Medulla oblongata (tissue), 1 donor: ENCODE data around the gene KRT6A.
"Not testable (repeated sequence)": the region's sequence is repeated elsewhere in the genome, so short reads cannot be mapped to it uniquely, and the experiment has no call there.

Experiments used
- DNase-seq: peaks from one replicate; pipeline ENCODE4 v3.0.0-alpha.2; 2015; ENCODE audit errors: extremely low spot score

The KRT6A gene

DNA sequence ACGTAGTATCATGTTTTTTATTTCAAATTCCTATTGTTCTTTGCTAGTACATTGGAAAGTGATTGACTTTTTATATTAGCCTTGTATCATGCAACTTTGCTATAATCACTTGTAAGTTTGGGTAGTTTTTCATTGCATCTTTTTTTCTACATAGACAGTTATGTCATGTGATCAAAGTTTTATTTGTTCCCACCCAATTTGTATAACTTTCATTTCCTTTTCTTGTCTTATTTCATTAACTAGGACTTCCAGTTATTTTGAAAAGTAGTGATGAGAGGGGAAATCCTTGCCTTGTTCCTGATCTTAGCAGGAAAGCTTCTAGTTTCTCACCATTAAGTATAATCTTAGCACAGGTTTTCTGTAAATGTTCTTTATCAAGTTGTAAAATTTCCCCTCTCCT lies 9.8 kb upstream of the KRT6A start:
- DNase-seq: no peak

DNA sequence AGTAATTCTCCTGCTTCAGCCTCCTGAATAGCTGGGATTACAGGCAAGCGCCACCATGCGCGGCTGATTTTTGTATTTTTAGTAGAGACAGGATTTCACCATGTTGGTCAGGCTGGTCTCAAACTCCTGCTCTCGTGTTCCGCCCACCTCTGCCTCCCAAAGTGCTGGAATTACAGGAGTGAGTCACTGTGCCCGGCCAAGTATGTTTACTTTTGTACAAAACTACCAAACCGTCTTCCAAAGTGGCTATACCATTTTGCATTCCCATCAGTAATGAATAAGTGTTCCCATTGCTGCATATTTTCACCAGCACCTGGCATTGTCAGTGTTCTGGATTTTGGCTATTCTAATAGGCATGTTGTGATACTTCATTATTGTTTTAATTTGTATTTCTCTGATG lies 8.4 kb upstream of the KRT6A start:
- no peak for DNase-seq

DNA sequence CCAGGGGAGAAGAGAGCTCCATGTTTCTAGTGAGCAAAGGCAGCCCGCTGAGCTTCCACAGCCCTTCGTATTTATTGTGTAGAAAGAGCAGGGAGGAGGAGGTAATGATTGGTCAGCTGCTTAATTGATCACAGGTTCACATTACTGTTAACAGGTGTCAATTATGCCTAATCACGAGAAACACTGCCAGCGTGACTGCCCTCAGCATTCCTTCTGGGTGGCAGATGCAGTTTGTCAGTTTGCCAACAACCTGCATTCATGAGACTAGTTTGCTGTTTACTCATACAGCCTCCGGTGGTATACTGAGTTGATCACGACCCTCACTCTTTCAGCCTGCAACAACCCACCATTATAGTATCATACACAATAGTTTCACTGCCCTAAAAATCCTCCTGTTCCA lies 7.5 kb upstream of the KRT6A start:
- not testable (repeated sequence) for DNase-seq

- no peak for DNase-seq
Measured at GRCh38 chr12:52499806-52500560, 6.9 kb upstream of the KRT6A start.

DNA sequence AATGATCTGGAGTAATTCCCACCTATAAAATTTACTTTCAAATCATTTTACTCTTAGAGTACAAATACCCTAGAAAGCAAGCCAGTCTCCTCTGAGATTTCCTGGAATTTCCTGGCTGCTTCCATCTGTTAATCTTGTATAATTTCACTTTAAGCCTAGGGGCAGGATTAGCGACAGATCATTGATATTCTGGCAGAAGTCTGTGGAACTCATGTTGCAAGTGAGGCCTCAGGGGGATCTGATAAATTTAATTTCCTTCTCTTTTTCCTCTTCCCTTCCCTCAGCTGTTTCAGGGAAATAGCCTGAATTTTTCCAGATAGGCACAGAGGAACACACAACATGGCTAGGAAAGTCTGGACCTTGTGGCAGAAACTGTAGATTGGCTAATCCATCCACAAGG lies 5.9 kb upstream of the KRT6A start:
- no peak for DNase-seq

DNA sequence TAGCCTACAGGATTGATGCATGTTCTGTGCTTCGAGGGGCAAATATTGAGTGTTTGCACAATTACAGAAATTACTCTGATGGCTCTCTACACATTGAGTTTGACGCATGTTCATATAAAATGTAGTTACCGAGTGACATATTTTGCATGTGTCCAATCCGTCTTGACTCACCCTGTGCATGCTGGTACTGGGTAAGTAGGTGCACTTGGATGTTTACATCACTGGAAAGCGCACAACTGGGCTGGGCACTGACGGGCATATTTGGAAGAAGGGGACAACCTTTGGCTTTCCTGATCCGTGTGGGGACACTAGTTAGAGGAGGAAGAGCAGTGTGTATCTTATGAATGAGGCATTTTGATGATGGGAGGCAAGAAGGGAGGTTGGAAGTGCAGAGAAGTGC lies 4.9 kb upstream of the KRT6A start:
- no peak for DNase-seq

GRCh38 chr12:52496590-52497071 lies 3.6 kb upstream of the KRT6A start:
- no peak for DNase-seq

- DNase-seq: no peak
Measured at GRCh38 chr12:52496054-52496453, 3.0 kb upstream of the KRT6A start.

DNA sequence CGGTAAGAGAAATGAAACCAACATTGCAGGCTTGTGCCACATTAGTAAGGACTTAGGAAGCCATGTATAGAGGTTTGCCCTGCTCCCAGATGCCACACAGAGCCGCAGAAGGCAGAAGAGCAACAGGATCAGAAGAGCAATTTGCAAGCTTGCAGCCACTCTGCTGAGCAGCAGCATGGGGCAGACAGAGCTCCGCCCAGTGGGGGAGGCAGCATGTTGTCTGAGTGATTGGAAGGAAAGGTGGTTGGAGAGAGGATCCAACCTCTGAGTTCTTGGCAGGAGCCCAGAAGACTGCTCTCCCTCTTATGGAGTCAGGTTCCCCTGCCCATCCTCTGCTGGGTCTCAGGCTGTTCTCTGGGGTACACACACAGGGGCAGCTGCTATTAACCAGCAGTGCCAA lies 2.3 kb upstream of the KRT6A start:
- DNase-seq: no peak

DNA sequence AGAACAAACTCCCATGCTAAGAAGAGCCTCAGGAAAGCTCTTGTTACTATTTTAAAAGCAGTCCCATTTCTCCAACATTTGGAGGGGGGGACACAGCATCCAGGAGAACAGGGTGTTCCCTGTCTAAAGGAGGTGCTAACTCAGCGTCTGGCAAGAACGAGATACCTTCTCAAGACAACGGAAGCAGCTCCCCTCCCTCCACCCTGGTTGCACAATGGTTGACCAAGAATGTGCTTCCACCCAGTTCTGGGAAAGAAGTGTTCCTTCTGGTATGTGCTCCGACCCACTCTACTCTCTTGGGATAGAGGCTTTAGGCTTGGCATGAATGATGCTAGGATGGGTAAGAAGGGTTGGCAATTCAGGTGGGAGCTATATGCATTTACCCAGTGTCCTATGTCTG lies 1.5 kb upstream of the KRT6A start:
- no peak for DNase-seq

- no peak for DNase-seq
Measured at GRCh38 chr12:52494100-52494499, 1.0 kb upstream of the KRT6A start.

DNA sequence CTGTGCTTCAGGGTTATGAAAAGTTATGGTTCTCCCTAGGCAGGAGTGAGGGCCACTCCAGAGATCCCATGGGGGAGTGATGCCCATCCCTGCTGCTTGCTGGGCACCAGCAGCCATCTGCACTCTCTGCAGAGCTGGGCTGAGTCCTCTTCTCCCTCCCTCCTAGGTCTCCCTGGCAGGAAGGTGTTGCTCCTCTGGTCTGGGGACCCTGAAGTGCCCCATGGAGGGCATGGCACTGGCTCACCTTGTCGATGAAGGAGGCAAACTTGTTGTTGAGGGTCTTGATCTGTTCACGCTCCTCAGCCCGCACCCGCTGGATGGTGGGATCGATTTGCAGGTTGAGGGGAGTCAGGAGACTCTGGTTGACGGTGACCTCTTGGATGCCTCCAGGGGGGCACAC lies 652 bp downstream of the KRT6A start:
- DNase-seq: not testable (repeated sequence)

DNA sequence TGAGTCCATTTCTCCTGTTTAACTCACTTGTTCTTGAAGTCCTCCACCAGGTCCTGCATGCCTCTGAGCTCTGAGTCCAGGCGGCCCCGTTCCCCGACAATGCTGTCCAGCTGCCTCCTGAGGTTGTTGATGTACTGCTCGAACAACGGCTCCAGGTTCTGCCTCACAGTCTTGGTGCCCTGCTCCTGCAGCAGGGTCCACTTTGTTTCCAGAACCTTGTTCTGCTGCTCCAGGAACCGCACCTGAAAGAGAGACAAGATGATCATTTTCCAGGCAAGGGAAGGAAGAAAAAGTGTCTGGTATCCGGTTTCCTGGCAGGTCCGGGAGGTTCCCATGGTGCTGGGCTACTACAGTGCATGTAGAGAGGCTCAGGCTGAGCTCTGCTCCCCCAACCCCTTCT lies 1.6 kb downstream of the KRT6A start:
- DNase-seq: not testable (repeated sequence)

DNA sequence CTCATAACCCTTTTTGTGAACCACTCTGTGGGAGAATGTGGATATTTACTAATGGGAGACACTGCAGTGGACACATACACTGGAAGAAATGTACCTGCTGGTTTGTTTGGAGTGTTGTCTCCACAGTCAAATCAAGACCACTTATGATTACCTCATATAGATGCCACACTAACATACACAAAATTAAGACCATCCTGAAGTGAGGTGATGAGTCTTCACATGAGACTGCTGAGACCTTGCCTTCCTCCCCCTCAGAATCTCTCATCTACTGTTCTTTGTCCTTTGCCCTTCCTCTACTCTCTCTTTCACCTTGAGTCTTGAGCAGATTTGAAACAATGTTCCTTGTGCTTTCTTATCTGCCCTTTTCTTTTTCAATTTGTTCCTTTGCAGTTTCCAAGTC lies 4.3 kb downstream of the KRT6A start:
- DNase-seq: no peak

DNA sequence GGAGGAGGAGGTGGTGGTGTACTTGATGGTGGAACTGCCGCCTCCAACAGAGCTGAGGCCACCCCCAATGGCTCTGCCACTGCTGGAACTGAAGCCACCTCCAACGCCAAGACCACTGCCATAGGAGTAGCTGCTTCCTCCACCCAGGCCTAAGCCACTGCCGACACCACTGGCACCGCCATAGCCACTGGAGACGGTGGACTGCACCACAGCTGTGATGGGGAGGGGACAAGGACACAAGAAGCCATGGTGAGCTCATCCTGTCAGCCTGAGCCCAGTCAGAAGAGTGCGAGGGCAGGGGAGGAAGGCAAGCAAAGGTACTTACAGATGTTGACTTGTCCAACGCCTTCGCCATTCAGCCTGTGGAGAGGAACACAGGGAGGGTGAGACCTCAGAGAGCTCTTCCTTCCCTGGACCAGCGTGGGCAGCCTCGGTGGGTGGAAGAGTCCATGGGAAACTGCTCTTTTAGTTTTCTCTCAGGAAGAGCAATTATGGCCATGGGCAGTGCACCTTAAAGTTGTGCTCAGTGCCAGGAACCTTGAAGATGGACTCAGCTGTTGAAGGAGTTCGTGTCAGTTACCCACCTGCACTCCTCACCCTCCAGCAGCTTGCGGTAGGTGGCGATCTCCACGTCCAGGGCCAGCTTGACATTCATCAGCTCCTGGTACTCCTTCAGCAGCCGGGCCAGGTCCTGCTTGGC lies 5.2 kb downstream of the KRT6A start:
- DNase-seq: not testable (repeated sequence)

DNA sequence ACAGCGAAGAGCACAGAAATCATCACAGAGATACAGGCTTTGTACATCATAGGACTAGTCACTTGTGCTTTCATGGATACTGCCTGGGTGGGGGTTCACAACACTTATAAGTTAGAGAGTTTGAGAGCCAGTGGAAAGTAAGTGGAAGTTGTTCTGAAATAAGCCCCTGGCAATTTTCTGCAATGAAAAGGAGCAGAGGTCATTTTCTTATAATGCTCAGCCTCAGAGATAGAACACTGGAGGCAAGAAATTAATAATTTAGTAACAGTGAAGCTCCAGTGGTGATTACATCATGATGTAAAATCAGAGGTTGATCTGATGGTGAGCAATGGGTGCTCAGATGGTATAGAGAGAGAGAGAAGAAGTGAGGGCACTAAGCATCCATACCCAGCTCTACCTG lies 5.8 kb downstream of the KRT6A start:
- no peak for DNase-seq

DNA sequence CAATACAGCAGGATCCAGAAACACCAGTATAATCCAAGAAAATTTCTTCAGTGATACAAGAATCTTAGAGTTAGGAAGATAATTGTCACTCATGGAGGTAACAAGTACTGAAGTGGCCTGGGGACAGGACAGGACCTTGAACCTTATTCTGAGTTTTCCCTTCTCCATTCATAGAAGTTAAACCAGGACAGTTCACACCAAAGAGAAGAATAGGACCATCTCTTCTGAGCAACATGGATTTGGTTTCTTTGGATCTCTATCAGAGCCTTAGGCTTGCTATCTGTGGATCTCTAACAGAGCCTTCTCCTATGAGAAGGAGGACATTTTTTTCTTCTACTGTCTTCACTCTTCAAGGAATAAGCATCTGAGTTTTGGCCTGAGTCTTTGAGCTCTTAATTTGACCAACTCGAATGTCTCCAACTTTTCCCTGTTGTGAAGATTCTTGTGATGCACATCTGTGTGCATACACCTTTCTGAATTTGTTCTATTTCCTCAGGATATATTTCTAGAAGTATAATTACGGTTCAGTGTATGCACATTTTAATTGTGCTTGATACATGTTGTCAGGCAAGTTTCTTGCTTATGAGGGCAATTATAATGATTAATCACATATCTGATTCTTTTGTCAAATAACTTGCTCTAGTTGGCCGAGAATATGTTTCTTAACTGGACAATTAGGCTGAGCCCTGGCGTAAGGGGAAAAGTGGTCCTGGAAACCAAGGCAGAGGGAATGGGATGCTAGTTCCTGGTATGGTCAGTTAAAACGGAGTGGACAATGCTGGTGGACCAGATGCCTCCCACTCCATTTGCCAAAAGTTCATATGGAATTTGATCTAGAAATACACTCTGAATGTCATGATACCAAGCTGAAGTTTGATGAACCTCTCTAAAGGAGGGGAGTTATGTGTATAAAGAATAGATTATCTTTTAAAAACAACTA lies 6.6 kb downstream of the KRT6A start:
- no peak for DNase-seq

DNA sequence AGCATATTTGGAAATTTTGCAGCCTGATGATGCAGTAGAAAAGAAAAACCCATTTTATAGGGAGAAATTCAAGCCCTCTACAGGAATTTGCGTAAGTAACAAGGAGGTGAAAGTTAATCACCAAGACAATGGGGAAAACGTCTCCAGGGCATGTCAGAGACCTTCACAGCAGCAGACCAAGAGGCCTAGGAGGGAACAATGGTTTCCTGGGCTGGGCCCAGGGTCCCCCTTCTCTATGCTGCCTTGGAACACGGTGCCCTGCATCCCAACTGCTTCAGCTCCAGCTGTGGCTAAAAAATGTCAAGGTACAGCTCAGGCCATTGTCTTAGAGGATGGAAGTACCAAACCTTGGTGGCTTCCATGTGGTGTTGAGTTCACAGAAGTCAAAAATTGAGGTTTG lies 13.0 kb downstream of the KRT6A start:
- DNase-seq: no peak

GRCh38 chr12:52477651-52478050 lies 15.4 kb downstream of the KRT6A start:
- no peak for DNase-seq

DNA sequence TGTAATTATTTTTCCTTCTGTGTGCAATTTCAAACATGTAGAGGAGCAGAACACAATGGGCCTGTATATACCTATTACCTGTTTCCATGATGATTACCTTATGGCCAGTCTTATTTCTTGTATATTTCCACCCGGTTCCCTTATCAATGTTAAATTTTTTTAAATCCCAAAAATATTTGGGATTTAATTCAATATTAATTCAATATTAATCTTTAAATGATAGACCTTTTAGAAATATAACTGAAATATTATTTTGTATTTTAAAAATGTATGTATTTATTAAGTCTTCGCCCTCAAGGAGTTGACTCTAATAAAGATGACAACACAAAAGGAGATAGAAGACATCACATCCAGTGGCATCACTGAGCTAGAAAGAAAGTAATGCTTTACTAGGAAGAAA lies 18.8 kb downstream of the KRT6A start:
- DNase-seq: no peak

- DNase-seq: no peak
Measured at GRCh38 chr12:52473768-52474167, 19.3 kb downstream of the KRT6A start, which contains the start of gene KRT6C. Gene KRT6C (minus strand): TSS chr12:52473805. CDS start chr12:52473737, 68 bp downstream.

DNA sequence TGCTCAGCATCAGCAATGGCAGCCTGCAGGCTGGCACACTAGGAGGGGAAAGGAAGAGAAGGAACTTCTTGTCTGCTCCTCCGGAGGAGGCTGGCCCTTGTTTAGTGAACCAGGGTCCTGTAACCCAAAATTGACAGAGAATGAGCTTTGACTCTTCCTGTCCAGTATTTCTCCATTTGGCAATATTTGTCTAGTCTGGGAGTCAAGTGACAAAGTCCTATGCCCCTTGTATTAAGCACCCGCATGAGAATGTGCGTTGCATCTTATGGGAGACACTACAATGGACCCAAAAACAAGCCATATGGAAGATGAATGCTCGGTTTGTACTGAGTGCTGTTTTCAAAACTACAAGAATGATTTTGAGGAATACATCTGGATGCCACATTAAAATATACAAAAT lies 23.2 kb downstream of the KRT6A start:
- DNase-seq: no peak
